Esophagus squamous epithelium (tissue), 4 donors: ENCODE data around the gene RNF212.

Source experiments
- POLR2A ChIP-seq, 4 donors: fragments of 450-650 bp; IDR thresholded peaks; one replicate each; pipeline ENCODE4 v1.6.1; 2017; ENCODE audit warnings: antibody characterized with exemption in 4 of 4, mild to moderate bottlenecking in 4 of 4, moderate library complexity in 3 of 4
- TF ChIP-seq, protein P1 (sequence below), 6 experiments: fragments of 450-650 bp in 4 of 6; fragments of 200-600 bp in 2 of 6; sonication (generic) in 2 of 6; IDR thresholded peaks; one replicate each; pipeline ENCODE4 v1.5.1; 2016 to 2019; ENCODE audit warnings: antibody characterized with exemption in 6 of 6, mild to moderate bottlenecking in 4 of 6, moderate library complexity in 4 of 6

- no peak for TF ChIP-seq POLR2A (IDR thresholded peaks at IDR 0.05)
- TF ChIP-seq, protein P1, sequence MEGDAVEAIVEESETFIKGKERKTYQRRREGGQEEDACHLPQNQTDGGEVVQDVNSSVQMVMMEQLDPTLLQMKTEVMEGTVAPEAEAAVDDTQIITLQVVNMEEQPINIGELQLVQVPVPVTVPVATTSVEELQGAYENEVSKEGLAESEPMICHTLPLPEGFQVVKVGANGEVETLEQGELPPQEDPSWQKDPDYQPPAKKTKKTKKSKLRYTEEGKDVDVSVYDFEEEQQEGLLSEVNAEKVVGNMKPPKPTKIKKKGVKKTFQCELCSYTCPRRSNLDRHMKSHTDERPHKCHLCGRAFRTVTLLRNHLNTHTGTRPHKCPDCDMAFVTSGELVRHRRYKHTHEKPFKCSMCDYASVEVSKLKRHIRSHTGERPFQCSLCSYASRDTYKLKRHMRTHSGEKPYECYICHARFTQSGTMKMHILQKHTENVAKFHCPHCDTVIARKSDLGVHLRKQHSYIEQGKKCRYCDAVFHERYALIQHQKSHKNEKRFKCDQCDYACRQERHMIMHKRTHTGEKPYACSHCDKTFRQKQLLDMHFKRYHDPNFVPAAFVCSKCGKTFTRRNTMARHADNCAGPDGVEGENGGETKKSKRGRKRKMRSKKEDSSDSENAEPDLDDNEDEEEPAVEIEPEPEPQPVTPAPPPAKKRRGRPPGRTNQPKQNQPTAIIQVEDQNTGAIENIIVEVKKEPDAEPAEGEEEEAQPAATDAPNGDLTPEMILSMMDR (IDR thresholded peaks at IDR 0.05): no peak
Measured at GRCh38 chr4:1086011-1086410, 27.4 kb downstream of the RNF212 start.
